Esophagus muscularis mucosa (tissue), 4 donors: ENCODE results near the gene RHPN2. TPM values are rescaled to one million over a fixed set of nuclear protein-coding genes. Genes with fewer than 3 reads are reported as not detected.

Source experiments
- DNase-seq: peaks from one replicate; pipeline ENCODE4 v3.0.0-alpha.2; 2017; ENCODE audit errors: extremely low spot score
- H3K27ac ChIP-seq, 4 donors: fragments of 200-600 bp; sonication (generic); replicated peaks in 1 of 4; 1 replicate in 3 of 4; 2 replicates in 1 of 4; pipeline ENCODE4 v1.5.1; 2016 to 2019; ENCODE audit warnings: mild to moderate bottlenecking in 1 of 4
- H3K27me3 ChIP-seq, 4 donors: fragments of 200-600 bp; sonication (generic); one replicate each; pipeline versions ENCODE4 v1.5.1 to v1.6.0; 2016 to 2019
- H3K36me3 ChIP-seq, 4 donors: fragments of 200-600 bp; sonication (generic); one replicate each; pipeline ENCODE4 v1.5.1; 2016 to 2019
- H3K4me1 ChIP-seq, 4 donors: fragments of 200-600 bp; sonication (generic); one replicate each; pipeline ENCODE4 v1.5.1; 2016 to 2019
- H3K4me3 ChIP-seq, 4 donors: fragments of 200-600 bp; sonication (generic); 1 replicate in 2 of 4; 2 replicates in 2 of 4; pipeline ENCODE4 v1.5.1; 2016 to 2019; ENCODE audit warnings: mild to moderate bottlenecking in 4 of 4, moderate library complexity in 1 of 4
- H3K9me3 ChIP-seq, 4 donors: fragments of 200-600 bp; sonication (generic); 1 replicate in 3 of 4; 2 replicates in 1 of 4; pipeline ENCODE4 v1.5.1; 2016 to 2019
- CTCF ChIP-seq, 3 experiments: fragments of 200-600 bp in 2 of 3; fragments of 450-650 bp in 1 of 3; sonication (generic) in 2 of 3; IDR thresholded peaks; one replicate each; pipeline ENCODE4 v1.5.1; 2017 to 2019; ENCODE audit warnings: antibody characterized with exemption in 3 of 3, mild to moderate bottlenecking in 2 of 3, moderate library complexity in 1 of 3
- EP300 ChIP-seq: sonication (generic); formaldehyde crosslinking; IDR thresholded peaks from one replicate; pipeline ENCODE4 v1.6.1; 2017; ENCODE audit warnings: antibody characterized with exemption
- POLR2A ChIP-seq: fragments of 450-650 bp; IDR thresholded peaks from one replicate; pipeline ENCODE4 v1.6.1; 2017; ENCODE audit warnings: antibody characterized with exemption, moderate library complexity, mild to moderate bottlenecking, low read depth
- POLR2AphosphoS5 ChIP-seq, 2 donors: sonication (generic); formaldehyde crosslinking; IDR thresholded peaks; one replicate each; pipeline ENCODE4 v1.6.1; 2017; ENCODE audit warnings: antibody characterized with exemption in 2 of 2
- WGBS: methylation state at CpG from one replicate; pipeline ENCODE4 v1.1.5; 2018; 5-methylcytosine and 5-hydroxymethylcytosine counted together
- intact Hi-C: fragments of 100-400 bp; cut with DNase I; formaldehyde crosslinking; loops from one replicate; pipeline ENCODE4 v1.15.1; 2023
- small RNA-seq, 3 donors: library from RNA; depleted of rRNA; stranded (forward); fragments of <200 nt; gene quantifications; one replicate each; pipeline ENCODE3, GENCODE V24; 2016
- total RNA-seq, 4 donors: library from RNA; depleted of rRNA; stranded (reverse); fragments of >200 nt; gene quantifications; one replicate each; pipeline versions ENCODE4 v1.1.0 to v1.2.1, GENCODE V29; 2016

Gene RHPN2
- total RNA-seq, 4 donors from 2014 or later = 0.75 to 3.7 (median 1.5) TPM

- Histone ChIP-seq H3K36me3 (peaks cover 40 to 98% (median 69%) of the 10 kb centered on the region in 4 donors), H3K4me3 (no peak overlapping the region), H3K27me3 (no peaks in the 10 kb centered on the region), H3K27ac (no peak overlapping the region), H3K9me3 (peaks cover 0 to 9% (median 3%) of the 10 kb centered on the region in 4 donors), H3K4me1 (no peaks in the 10 kb centered on the region)
- TF ChIP-seq POLR2AphosphoS5 (IDR thresholded peaks at IDR 0.05) (no peak), POLR2A (no peak), EP300 (no peak), CTCF (IDR thresholded peaks at IDR 0.05) (no peak)
- intact Hi-C loops = no loop called here
- WGBS = 96% methylated on average over 8 of the region's 8 CpGs
- no peak for DNase-seq
Measured at GRCh38 chr19:32930567-32930966, 134.1 kb downstream of the RHPN2 start.

- H3K36me3 ChIP-seq = peaks cover 40 to 98% (median 70%) of the 10 kb centered on the region in 4 donors
- intact Hi-C loops = no loop called here
- no peak overlapping the region for H3K27ac ChIP-seq
- H3K9me3 ChIP-seq = peaks cover 0 to 9% (median 3%) of the 10 kb centered on the region in 4 donors
- WGBS = 89% methylated on average over 2 of the region's 2 CpGs
- no peak for TF ChIP-seq POLR2A
- no peak for TF ChIP-seq POLR2AphosphoS5 (IDR thresholded peaks at IDR 0.05)
- no peak for TF ChIP-seq CTCF (IDR thresholded peaks at IDR 0.05)
- no peak for TF ChIP-seq EP300
- no peaks in the 10 kb centered on the region for H3K4me1 ChIP-seq
- no peak for DNase-seq
- no peak overlapping the region for H3K4me3 ChIP-seq
- H3K27me3 ChIP-seq = no peaks in the 10 kb centered on the region
Measured at GRCh38 chr19:32928806-32929205, 135.9 kb downstream of the RHPN2 start.

Small RNA genes within 50 kb of the gene (small RNA-seq; reads per million reads assigned to genes)
- gene AC008521.1 (0 reads per million in 3 donors), gene AC008521.2 (0 reads per million in 3 donors)

Other genes with a start within 250 kb of the RHPN2 start
- under 1 TPM in 3 of 4 donors, not detected in 1; 0.33 to 0.78 (median 0.52) TPM for gene SLC7A9, start 195.1 kb downstream of the RHPN2 start, total RNA-seq
- gene CEP89, start 92.9 kb downstream of the RHPN2 start, total RNA-seq = 10 to 100 TPM in 3 of 4 donors, 1 to 10 TPM in 1; 9.1 to 20.4 (median 18.4) TPM
- 1 to 10 TPM in 1 of 4 donors, under 1 TPM in 3; 0.39 to 1.2 (median 0.68) TPM for gene FAAP24, start 92.6 kb downstream of the RHPN2 start, total RNA-seq
- 1 to 10 TPM; 5.4 to 8.9 (median 7.3) TPM for gene GPATCH1, start 16.3 kb upstream of the RHPN2 start, total RNA-seq
- gene WDR88, start 67.2 kb upstream of the RHPN2 start, total RNA-seq = not detected
- 10 to 100 TPM; 34.5 to 76.7 (median 62.6) TPM for gene LRP3, start 129.4 kb upstream of the RHPN2 start, total RNA-seq
- gene SLC7A10, start 161.0 kb upstream of the RHPN2 start, total RNA-seq = not detected
- 10 to 100 TPM in 2 of 4 donors, 1 to 10 TPM in 2; 5.1 to 15.9 (median 8.9) TPM for gene CEBPA, start 237.6 kb upstream of the RHPN2 start, total RNA-seq